ENCODE data around the gene SH3PXD2A.
A peak's percentile ranks its signal among the peaks of the same experiment; 100 is the strongest.

SH3PXD2A gene

DNA sequence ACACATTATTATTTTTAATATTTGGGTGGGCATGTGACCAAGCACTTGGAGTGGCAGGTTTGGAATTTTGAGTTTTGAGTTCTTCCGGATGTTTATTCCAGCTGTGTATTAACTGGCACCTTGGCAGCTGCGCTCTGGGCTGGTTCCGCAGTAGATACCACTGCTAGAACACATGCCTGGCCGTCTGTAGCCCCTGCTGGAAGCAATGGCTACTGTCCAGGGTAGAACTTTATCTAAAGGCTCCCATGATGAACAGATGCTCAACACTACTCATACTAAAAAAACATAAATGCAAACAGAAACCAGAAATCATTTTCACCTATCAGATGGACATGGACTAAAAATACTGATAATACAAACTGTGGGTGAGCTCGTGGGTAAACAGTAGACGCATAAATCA, 19.4 kb upstream of the SH3PXD2A start:
- DNase-seq (ENCODE audit: low read depth): no peak

GRCh38 chr10:103872137-103872931, 17.0 kb upstream of the SH3PXD2A start:
- no peak for DNase-seq (ENCODE audit: low read depth)

DNA sequence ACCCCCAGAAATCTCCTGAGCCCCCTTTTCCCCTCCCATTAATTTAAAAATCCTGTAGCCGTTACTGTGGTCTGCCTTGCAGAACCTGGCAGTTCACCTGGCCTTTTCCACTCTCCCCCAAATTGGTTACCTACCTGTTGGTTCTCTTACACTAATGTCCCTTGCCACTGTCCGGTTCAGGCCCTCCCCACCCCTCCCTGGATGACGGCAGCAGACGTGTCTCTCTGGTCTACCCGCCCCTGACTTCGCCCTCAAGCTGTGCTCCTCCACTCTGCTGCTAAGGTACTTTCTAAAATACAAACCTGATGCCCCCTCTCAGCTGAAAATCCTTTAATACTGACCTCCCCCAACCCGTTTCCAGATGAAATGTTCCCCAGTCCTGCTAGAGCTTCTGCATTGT, 15.6 kb upstream of the SH3PXD2A start:
- no peak for DNase-seq (ENCODE audit: low read depth)

DNA sequence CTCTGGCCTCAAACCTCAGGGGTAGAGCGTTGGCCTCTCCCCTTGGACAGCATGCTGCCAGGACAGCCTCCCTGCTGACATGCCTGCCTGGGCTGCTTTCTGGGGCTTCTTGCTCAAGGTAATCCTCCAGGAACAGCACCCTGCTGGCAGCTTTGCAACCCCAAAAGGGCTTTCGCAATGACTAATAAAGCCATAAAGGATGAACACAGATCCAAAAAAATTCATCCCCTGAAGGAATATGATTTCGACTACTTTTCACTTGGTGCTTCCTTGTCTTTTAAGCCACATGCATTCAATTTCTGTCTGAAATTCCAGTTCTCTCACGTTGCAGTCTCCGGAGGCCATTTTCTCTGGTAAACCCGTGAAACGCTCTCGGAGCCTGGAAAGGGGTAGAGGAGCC, 15.1 kb upstream of the SH3PXD2A start:
- DNase-seq (ENCODE audit: low read depth): peak; percentile 54

- no peak for DNase-seq (ENCODE audit: low read depth)
These were observed 14.0 kb upstream of the SH3PXD2A start for GRCh38 chr10:103869336-103869735.

GRCh38 chr10:103868200-103868599, 12.8 kb upstream of the SH3PXD2A start:
- DNase-seq (ENCODE audit: low read depth): no peak

GRCh38 chr10:103861505-103861904, 6.1 kb upstream of the SH3PXD2A start:
- DNase-seq (ENCODE audit: low read depth): no peak

DNA sequence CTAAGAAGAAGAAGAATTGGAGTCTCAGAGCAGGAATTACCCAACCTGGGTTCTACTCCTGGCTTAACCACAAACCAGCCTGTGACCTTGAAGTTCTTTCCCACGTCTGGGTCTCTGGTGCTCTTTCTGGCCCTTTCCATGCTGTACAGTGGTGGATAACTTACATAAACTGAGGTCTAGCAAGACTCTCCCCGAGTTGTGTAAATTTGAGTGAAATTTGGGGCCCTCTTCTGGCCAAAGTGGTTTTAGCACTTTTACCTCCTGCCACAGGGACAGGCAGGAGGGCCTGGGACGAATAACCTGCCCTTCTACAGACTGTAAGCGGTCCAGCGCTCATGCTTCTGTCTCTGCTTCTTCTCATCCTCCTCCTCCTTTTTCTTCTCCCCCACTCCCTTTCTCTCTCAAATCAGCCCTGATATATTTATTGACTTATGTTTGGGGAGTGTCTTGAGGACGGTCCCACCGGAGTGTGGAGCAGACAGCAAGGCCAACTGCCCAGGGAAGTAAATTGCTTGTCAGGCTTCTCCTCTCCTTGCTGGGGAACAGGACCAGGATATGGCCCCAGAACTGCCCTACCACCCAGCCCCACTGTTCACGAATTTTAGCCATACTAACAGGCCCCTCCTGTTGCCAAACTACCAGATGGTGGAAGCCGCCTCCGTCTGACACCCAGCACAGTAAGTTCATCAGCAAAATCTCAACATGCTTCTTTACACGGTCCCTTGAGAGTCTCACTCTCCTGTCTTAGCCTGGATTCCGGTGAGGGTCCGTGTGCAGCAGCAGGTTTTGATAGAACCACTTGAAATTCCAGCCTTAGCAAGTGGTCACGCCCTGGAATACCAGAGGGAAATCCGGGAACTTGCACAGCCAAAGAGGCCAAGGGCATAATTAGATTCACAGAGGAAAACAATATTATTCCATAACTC, 4.0 kb upstream of the SH3PXD2A start:
- DNase-seq (ENCODE audit: low read depth): peak; percentile 95

DNA sequence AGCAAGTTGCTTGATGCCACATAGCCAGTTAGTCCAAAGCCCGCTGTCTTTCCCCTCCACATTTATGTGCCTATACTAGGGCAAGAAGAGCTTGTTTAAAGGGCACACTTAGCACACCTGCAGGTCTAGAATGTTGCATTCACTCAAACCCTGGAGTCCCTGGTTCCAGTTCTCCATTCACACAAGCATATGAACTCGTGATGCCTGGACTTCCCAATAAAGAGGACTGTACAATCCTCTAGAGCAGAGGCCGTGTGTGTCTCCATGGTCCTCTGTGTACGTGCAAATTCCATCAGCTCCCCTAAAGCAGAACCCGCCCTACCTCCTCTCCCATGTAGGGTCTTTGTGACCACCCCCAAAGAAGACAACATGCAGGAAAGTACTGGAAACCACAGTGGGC, 3.0 kb upstream of the SH3PXD2A start:
- no peak for DNase-seq (ENCODE audit: low read depth)

DNA sequence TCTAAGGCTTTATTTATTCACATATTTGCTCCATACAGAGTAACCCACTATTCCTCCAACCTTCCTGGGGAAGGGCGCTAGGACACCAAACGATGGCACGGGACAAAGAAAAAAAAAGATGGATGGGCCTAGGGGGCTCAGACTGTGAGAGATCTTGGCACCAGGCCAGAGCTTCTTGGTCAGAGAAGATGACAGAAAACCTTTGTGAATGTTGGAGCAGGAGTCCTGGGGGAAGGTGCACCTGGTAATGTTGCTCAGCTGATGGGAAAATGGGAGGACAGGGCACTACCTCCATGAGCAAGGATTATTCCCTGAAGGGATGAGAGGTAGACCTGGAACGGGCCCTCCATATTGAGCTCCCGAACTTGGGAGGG, 1.4 kb upstream of the SH3PXD2A start:
- no peak for DNase-seq (ENCODE audit: low read depth)

GRCh38 chr10:103855852-103856796, 748 bp upstream of the SH3PXD2A start:
- no peak for DNase-seq (ENCODE audit: low read depth)

DNA sequence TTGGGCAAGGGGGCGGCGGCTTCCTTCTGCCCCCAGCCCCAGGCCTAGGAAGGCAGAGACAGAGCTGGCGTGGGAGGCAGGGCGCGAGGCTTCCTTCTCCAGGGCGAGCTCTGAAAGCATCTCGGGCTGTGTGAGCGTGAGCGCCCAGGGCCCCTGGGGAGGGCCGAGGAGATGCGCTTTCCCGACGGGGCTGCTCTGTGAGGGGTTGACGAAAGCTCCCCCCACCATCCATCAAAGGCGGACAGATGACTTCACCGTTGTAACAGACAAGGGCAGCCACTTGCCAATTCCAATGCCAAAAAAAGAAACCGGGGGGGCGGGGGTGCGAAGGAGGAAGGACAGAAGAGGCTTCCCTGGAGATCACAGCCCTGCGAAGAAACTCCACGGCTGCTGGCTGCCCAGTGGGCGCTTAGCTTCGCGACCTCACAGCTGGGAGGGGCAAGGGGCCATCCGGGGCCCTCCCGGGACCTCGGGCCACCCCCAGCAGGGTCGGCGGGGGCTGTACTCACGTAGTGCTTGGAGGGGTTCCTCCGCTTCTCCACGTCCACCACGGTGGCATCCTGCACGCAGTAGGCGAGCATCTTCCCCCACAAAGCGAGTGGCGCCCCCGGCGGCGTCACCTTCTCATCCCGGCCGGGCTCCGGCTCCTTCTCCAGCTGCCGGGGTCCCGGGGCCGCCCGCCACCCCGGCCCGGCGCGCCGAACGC, 537 bp downstream of the SH3PXD2A start:
- peak; percentile 41 for DNase-seq (ENCODE audit: low read depth)

DNA sequence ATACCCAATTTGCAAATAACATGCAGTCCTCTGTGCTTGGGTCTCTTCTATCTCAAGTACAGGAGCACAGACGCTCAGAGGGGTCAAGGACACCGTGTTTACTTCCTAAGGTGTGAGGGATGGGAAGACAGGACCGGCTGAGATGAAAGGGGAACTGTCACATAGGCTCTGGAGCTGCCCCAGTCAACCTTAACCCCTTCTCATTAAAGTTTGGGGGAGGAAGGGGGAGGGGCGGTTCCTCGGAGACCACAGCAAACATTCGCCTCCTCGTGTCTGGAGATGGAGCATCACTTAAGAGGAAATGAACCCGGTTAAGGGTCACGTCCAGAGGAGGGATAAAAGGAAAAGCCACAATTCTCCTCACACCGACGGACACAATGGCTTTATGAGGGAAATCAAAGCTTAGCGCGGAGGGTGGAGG, 1.1 kb downstream of the SH3PXD2A start:
- DNase-seq (ENCODE audit: low read depth): no peak

- DNase-seq (ENCODE audit: low read depth): no peak
These were observed 1.7 kb downstream of the SH3PXD2A start for GRCh38 chr10:103853428-103854264.

DNA sequence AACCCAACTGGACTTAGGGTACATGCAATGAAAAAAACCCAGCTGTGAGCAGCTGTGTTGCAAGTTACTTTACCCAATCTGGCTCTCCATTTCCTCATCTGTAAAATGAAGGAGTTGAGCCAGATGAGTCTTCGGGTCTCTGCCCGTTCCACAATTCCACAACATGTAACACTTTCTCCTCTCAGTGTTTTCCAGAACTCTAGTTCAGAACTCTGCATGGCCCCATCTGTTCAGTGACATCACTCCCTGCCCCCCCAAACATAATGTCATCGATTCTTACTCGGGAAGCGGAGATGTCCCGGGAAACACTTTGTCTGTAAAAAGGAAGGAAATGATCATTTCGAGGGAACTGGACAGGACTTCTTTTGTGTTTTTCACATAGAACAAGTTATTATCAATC, 2.5 kb downstream of the SH3PXD2A start:
- peak; percentile 67 for DNase-seq (ENCODE audit: low read depth)

DNA sequence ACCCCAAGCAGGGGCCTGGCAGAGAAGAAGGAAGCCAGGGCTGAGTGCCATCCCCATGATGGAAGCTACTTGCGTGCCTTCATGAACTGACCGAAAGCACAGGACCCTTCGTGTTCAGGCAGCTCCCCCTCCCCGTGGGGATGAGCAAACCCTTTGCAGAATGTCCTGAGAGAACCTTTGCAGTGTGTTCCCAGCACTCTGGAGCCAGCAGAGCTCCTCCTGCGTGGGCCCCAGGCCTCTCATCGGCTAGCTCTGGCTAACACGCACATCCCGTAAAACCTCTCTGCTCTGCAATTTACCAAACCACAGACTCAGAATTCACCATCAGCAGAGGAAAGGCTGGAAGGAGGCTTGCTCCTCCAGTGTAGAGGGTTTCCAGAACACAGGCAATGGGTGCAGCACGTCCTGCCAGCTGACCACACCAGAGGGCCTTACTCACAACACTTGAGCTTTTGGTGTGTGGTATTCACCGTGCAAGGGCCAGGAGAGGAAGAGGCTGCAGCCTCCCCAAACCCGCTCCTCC, 3.1 kb downstream of the SH3PXD2A start:
- peak; percentile 86 for DNase-seq (ENCODE audit: low read depth)

- no peak for DNase-seq (ENCODE audit: low read depth)
These were observed 4.1 kb downstream of the SH3PXD2A start for GRCh38 chr10:103851261-103851660.

DNA sequence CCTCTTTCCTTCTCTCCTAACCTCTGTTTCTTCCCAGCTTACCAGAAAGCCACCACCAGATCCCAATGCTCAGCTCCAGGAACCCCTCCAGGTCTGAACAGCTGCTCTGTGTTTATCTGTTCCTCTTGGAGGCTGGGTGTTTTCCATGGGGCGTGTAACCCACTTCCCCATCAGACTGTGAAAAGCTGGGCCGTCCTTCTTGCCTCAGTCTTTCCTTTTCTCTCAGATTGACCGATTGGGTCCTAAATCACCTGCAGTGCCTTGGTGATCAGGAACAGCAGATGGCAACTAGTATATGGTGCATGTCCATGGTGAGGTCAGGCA, 4.8 kb downstream of the SH3PXD2A start:
- no peak for DNase-seq (ENCODE audit: low read depth)

DNA sequence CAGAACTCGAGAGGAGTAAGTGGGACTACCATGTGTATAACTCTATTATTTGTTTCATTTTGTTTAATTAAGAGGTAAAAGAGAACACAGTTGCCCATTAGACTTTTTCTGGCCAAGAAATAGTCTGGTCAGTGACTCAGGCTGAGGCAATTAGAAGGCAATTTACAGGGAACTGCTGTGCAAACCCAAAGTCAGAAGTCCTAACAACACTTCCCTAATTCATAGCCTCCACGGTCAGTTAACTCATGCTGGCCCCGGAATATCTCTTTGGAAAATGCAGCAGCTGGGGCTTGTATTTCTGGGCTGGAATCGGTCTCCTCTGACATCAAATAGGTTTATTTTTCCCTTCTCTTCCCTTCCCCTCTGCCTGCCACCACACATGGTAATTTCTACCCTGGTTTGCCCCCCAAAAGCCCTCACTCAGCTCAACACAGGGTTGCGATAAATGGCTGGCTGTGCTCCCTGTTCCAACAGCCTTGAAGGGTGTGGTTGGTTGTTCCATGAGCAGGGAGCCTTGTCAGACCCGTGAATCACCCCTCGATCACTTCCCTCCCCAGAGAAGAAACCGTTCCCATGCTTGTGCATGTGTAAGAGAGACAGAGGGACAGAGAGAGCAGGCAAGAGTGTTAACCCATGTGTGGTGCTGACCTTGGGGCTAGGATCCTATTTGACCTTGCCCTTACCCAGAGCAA, 5.3 kb downstream of the SH3PXD2A start:
- peak; percentile 88 for DNase-seq (ENCODE audit: low read depth)
